Transverse colon (tissue), 3 donors: ENCODE results near the gene CEBPA.

ENCODE experiments used
- CTCF ChIP-seq, 5 experiments: fragments of 200-600 bp in 3 of 5; fragments of 450-650 bp in 2 of 5; sonication (generic) in 3 of 5; IDR thresholded peaks; 1 replicate in 2 of 5; 2 replicates in 3 of 5; pipeline ENCODE4 v1.5.1; 2016 to 2017; ENCODE audit warnings: antibody characterized with exemption in 5 of 5, inconsistent platforms in 3 of 5, mild to moderate bottlenecking in 2 of 5, moderate library complexity in 1 of 5
- POLR2A ChIP-seq: fragments of 450-650 bp; IDR thresholded peaks from one replicate; pipeline ENCODE4 v1.6.1; 2016; ENCODE audit warnings: antibody characterized with exemption, mild to moderate bottlenecking, moderate library complexity

GRCh38 chr19:33268162-33268991, 34.0 kb downstream of the CEBPA start:
- TF ChIP-seq CTCF (IDR thresholded peaks at IDR 0.05) (no peak), POLR2A (no peak)
